ENCODE data around the gene PPP1R10. TPM values are rescaled to one million over a fixed set of nuclear protein-coding genes. Genes with fewer than 3 reads are reported as not detected.
A peak's percentile ranks its signal among the peaks of the same experiment; 100 is the strongest.

The PPP1R10 gene
- total RNA-seq, 1 donor from 2014 or later = 58.2 TPM

DNA sequence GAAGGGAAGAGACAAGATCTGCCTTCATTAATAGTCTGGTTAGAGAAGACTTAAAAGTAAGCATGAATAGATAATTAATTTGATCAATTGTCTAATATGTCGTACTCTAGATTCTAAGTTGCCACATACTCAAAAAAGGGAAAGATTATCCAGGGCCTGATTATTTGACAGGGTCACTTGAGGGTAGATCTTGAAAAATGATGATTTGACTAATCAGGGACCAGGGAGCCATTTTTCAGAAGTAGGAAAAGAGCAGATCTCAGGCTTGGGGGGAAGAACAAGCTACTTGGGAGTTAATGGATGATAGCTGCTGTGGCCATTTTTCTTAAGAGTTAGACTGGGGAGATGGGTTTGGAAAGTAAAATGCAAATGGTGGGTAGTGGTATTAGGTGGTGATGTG lies 24.8 kb downstream of the PPP1R10 start:
- peaks cover 36% of the 10 kb centered on the region for H3K36me3 Mint-ChIP-seq (ENCODE audit: low read depth)
- no peak overlapping the region for H3K27ac Mint-ChIP-seq (ENCODE audit: unreplicated experiment)
- no peak overlapping the region for H3K4me3 Mint-ChIP-seq (ENCODE audit: unreplicated experiment)
- H3K4me1 Mint-ChIP-seq (ENCODE audit: low read depth) = peaks cover 14% of the 10 kb centered on the region
- TF ChIP-seq, protein P1, sequence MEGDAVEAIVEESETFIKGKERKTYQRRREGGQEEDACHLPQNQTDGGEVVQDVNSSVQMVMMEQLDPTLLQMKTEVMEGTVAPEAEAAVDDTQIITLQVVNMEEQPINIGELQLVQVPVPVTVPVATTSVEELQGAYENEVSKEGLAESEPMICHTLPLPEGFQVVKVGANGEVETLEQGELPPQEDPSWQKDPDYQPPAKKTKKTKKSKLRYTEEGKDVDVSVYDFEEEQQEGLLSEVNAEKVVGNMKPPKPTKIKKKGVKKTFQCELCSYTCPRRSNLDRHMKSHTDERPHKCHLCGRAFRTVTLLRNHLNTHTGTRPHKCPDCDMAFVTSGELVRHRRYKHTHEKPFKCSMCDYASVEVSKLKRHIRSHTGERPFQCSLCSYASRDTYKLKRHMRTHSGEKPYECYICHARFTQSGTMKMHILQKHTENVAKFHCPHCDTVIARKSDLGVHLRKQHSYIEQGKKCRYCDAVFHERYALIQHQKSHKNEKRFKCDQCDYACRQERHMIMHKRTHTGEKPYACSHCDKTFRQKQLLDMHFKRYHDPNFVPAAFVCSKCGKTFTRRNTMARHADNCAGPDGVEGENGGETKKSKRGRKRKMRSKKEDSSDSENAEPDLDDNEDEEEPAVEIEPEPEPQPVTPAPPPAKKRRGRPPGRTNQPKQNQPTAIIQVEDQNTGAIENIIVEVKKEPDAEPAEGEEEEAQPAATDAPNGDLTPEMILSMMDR (IDR thresholded peaks at IDR 0.05) = no peak
- no peaks in the 10 kb centered on the region for H3K9me3 Mint-ChIP-seq (ENCODE audit: low read depth)
- no peaks in the 10 kb centered on the region for H3K27me3 Mint-ChIP-seq (ENCODE audit: low read depth)
- DNase-seq (ENCODE audit: low spot score) = no peak

DNA sequence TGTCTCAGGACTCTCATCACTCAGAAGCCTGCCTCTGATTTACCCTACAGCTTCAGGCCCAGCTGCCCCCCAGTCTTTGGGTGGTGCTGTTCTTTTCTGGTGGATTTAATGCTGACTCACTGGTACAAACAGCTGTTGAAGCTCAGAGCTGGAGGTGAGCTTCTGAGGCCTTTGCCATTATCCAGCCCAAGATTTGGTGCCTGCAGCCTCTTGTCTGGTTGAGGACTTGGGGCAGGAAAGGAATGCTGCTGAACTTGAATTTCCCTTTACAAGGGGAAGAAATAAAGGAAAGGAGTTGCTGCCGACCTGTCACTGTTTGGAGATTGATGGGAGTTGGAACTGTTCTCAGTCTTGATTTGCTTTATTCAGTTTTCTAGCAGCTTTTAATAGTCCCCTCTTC lies 26.0 kb downstream of the PPP1R10 start:
- Mint-ChIP-seq H3K36me3 (ENCODE audit: low read depth) (peaks cover 44% of the 10 kb centered on the region), H3K4me3 (ENCODE audit: unreplicated experiment) (no peak overlapping the region), H3K27ac (ENCODE audit: unreplicated experiment) (peak overlapping the region; percentile 74), H3K9me3 (ENCODE audit: low read depth) (no peaks in the 10 kb centered on the region), H3K4me1 (ENCODE audit: low read depth) (peaks cover 12% of the 10 kb centered on the region), H3K27me3 (ENCODE audit: low read depth) (no peaks in the 10 kb centered on the region)
- TF ChIP-seq, protein P1 (IDR thresholded peaks at IDR 0.05) = no peak
- DNase-seq (ENCODE audit: low spot score) = no peak

DNA sequence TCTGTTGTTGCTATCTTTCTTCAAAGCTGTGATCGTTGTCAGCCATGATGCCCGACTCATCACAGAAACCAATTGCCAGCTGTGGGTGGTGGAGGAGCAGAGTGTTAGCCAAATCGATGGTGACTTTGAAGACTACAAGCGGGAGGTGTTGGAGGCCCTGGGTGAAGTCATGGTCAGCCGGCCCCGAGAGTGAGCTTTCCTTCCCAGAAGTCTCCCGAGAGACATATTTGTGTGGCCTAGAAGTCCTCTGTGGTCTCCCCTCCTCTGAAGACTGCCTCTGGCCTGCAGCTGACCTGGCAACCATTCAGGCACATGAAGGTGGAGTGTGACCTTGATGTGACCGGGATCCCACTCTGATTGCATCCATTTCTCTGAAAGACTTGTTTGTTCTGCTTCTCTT lies 26.5 kb downstream of the PPP1R10 start:
- peaks cover 12% of the 10 kb centered on the region for H3K4me1 Mint-ChIP-seq (ENCODE audit: low read depth)
- H3K4me3 Mint-ChIP-seq (ENCODE audit: unreplicated experiment) = no peak overlapping the region
- H3K9me3 Mint-ChIP-seq (ENCODE audit: low read depth) = no peaks in the 10 kb centered on the region
- TF ChIP-seq, protein P1 (IDR thresholded peaks at IDR 0.05) = no peak
- H3K27me3 Mint-ChIP-seq (ENCODE audit: low read depth) = no peaks in the 10 kb centered on the region
- H3K36me3 Mint-ChIP-seq (ENCODE audit: low read depth) = peaks cover 46% of the 10 kb centered on the region
- H3K27ac Mint-ChIP-seq (ENCODE audit: unreplicated experiment) = peak overlapping the region; percentile 74
- DNase-seq (ENCODE audit: low spot score) = no peak

DNA sequence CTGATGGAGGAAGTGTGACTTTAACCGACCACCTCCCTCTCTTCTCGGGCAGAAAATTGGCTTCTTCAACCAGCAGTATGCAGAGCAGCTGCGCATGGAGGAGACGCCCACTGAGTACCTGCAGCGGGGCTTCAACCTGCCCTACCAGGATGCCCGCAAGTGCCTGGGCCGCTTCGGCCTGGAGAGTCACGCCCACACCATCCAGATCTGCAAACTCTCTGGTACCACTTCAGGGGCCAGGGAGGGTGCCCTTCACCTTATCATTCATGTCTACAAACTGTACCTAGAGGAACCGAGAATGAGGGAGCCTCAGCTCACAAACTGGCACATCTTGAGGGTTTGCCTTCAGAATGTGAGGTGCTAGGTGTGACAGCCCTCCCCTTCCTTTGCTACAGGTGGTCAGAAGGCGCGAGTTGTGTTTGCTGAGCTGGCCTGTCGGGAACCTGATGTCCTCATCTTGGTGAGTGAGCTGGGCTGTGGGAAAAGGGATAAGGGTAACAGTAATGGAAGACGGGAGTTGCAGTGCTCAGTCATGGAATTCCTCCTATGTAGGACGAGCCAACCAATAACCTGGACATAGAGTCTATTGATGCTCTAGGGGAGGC lies 27.2 kb downstream of the PPP1R10 start:
- H3K27me3 Mint-ChIP-seq (ENCODE audit: low read depth) = no peaks in the 10 kb centered on the region
- no peak overlapping the region for H3K27ac Mint-ChIP-seq (ENCODE audit: unreplicated experiment)
- H3K36me3 Mint-ChIP-seq (ENCODE audit: low read depth) = peaks cover 50% of the 10 kb centered on the region
- TF ChIP-seq, protein P1 (IDR thresholded peaks at IDR 0.05) = no peak
- no peak for DNase-seq (ENCODE audit: low spot score)
- no peak overlapping the region for H3K4me3 Mint-ChIP-seq (ENCODE audit: unreplicated experiment)
- H3K4me1 Mint-ChIP-seq (ENCODE audit: low read depth) = peaks cover 12% of the 10 kb centered on the region
- H3K9me3 Mint-ChIP-seq (ENCODE audit: low read depth) = no peaks in the 10 kb centered on the region

DNA sequence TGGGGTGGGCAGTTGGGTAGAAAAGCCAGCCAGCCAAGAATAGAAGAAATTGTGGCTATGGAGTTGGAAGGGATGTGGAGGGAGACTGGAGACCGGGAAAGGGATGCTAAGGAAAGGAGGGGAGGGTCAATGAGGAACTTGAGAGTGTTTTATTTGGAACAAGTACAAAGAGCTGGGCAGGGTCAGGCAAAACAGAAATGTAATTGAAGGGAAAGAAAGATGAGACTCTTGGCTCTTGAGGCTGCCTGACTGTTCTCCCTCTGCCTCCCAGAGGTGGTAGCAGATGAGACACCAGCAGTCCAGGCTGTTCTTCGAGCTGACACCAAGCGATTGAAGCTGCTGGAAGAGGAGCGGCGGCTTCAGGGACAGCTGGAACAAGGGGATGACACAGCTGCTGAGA lies 33.1 kb downstream of the PPP1R10 start:
- Mint-ChIP-seq H3K9me3 (ENCODE audit: low read depth) (no peaks in the 10 kb centered on the region), H3K27ac (ENCODE audit: unreplicated experiment) (no peak overlapping the region), H3K4me3 (ENCODE audit: unreplicated experiment) (no peak overlapping the region), H3K36me3 (ENCODE audit: low read depth) (peaks cover 60% of the 10 kb centered on the region), H3K27me3 (ENCODE audit: low read depth) (no peaks in the 10 kb centered on the region), H3K4me1 (ENCODE audit: low read depth) (no peaks in the 10 kb centered on the region)
- no peak for DNase-seq (ENCODE audit: low spot score)
- TF ChIP-seq, protein P1 (IDR thresholded peaks at IDR 0.05) = no peak
